HepG2 (cell line): ENCODE results near the gene CASP5. TPM values are rescaled to one million over a fixed set of nuclear protein-coding genes. Genes with fewer than 3 reads are reported as not detected.
A peak's percentile ranks its signal among the peaks of the same experiment; 100 is the strongest.

Source experiments
- ATM ChIP-seq: fragments of 450-650 bp; IDR thresholded peaks from 2 replicates; pipeline ENCODE4 v1.7.1; 2017; ENCODE audit warnings: mild to moderate bottlenecking, borderline replicate concordance
- FIP1L1 ChIP-seq: fragments of 200-400 bp; formaldehyde crosslinking; IDR thresholded peaks from 2 replicates; pipeline ENCODE4 v1.6.1; 2018; ENCODE audit warnings: low read depth, mild to moderate bottlenecking, low read length, moderate library complexity, borderline replicate concordance; ENCODE audit not compliant: insufficient read depth
- HDAC6 ChIP-seq: fragments of 200-600 bp; sonication (generic); IDR thresholded peaks from 2 replicates; pipeline ENCODE4 v1.7.0; 2017; ENCODE audit warnings: mild to moderate bottlenecking, antibody characterized with exemption, low read length, low read depth
- KLF6 ChIP-seq: IDR thresholded peaks from 2 replicates; pipeline ENCODE4 v1.8.0; 2016; ENCODE audit warnings: missing biosample characterization, missing genetic modification reagents
- NFIB ChIP-seq: sonication (generic); formaldehyde crosslinking; IDR thresholded peaks from 2 replicates; pipeline ENCODE4 v1.9.0; 2021; ENCODE audit warnings: missing genetic modification reagents, mild to moderate bottlenecking, borderline replicate concordance
- POLR2AphosphoS2 ChIP-seq: IDR thresholded peaks from 2 replicates; pipeline ENCODE4 v1.6.1; 2011; ENCODE audit warnings: low read depth, low read length, improper control_type of control experiment
- SNAPC2 ChIP-seq: sonication (generic); formaldehyde crosslinking; IDR thresholded peaks from 2 replicates; pipeline ENCODE4 v1.8.1; 2022; ENCODE audit warnings: mild to moderate bottlenecking, missing genetic modification reagents
- ZFP90 ChIP-seq: sonication (generic); formaldehyde crosslinking; IDR thresholded peaks from 2 replicates; pipeline ENCODE4 v1.8.0; 2022; ENCODE audit warnings: missing genetic modification reagents, mild to moderate bottlenecking, inconsistent platforms, borderline replicate concordance
- ZNF446 ChIP-seq: sonication (generic); formaldehyde crosslinking; IDR thresholded peaks from 2 replicates; pipeline ENCODE4 v1.5.0; 2020; ENCODE audit warnings: mild to moderate bottlenecking, missing genetic modification reagents
- ZNF652 ChIP-seq: IDR thresholded peaks from 2 replicates; pipeline ENCODE4 v1.6.1; 2016; ENCODE audit warnings: low read depth, borderline replicate concordance
- ZSCAN31 ChIP-seq: sonication (generic); formaldehyde crosslinking; IDR thresholded peaks from 2 replicates; pipeline ENCODE4 v1.5.0; 2020; ENCODE audit warnings: low read depth, mild to moderate bottlenecking, missing genetic modification reagents
- polyA plus RNA-seq, 8 experiments: library from polyadenylated mRNA; depleted of rRNA in 3 of 8; stranded (reverse) in 7 of 8; unstranded in 1 of 8; fragments of >200 nt; fragmentation: Illumina TruSeq in 4 of 8; extraction: Trizol in 4 of 8; gene quantifications; 2 replicates each; pipeline versions ENCODE4 v1.2.1 to v1.2.3, GENCODE V29; 2011 to 2016; ENCODE audit warnings: low read depth in 4 of 8, missing spikeins in 1 of 8, mixed read lengths in 1 of 8; ENCODE audit not compliant: insufficient read depth in 1 of 8
- total RNA-seq, 5 experiments: library from RNA; depleted of rRNA; stranded (reverse); fragments of >200 nt; fragmentation: Illumina TruSeq; extraction: Trizol; gene quantifications; 2 replicates each; pipeline ENCODE4 v1.2.3, GENCODE V29; 2016; ENCODE audit warnings: low read depth in 1 of 5
- TF ChIP-seq, protein P1 (sequence below): sonication (generic); formaldehyde crosslinking; IDR thresholded peaks from 2 replicates; pipeline ENCODE4 v1.4.0; 2020; ENCODE audit warnings: missing genetic modification reagents, borderline replicate concordance
- TF ChIP-seq, protein P2 (sequence below): sonication (generic); formaldehyde crosslinking; IDR thresholded peaks from one replicate; pipeline ENCODE4 v1.5.1; 2020; ENCODE audit warnings: mild to moderate bottlenecking, missing genetic modification reagents; ENCODE audit errors: not compliant biosample characterization
- TF ChIP-seq, protein P3 (sequence below): sonication (generic); formaldehyde crosslinking; IDR thresholded peaks from 2 replicates; pipeline ENCODE4 v1.5.0; 2020; ENCODE audit warnings: mild to moderate bottlenecking, missing genetic modification reagents

CASP5 gene
- total and polyA plus RNA-seq, 2 of the 13 experiments (the other 11 are each of a cell fraction or from before 2014, with no cell fraction given), result not detected

DNA sequence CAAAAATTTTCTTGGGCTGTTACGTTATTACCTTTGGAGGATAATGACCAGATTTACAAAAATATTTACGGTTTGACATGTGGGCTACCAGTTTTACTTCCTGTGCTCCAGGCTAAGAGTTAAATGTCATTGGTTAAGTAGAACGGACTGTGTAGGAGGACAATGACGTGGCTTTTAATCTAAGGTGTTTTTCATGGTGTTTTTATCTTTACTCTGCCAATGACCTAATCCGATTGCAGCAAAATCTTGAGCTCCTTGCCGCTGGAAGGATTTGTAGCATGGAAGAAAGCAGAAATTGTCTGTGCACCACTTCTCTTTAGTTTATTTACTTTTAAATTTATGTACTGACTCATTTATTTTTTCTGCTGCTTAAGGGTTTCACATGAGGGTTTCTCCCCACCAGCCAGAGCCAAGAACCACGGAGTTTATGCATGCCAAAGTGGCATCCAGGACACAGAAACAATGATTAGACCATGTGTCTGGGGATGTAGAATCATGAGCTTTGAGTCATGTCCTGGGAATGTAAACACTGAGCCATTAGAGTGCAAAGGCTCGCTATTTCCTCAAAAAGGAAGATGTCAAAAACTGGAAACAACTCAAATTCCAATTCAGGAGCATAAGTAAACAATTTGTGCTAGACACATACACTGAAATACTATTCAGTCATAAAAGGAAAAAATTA is 24.1 kb upstream of the CASP5 start (continued):
- TF ChIP-seq, protein P1, sequence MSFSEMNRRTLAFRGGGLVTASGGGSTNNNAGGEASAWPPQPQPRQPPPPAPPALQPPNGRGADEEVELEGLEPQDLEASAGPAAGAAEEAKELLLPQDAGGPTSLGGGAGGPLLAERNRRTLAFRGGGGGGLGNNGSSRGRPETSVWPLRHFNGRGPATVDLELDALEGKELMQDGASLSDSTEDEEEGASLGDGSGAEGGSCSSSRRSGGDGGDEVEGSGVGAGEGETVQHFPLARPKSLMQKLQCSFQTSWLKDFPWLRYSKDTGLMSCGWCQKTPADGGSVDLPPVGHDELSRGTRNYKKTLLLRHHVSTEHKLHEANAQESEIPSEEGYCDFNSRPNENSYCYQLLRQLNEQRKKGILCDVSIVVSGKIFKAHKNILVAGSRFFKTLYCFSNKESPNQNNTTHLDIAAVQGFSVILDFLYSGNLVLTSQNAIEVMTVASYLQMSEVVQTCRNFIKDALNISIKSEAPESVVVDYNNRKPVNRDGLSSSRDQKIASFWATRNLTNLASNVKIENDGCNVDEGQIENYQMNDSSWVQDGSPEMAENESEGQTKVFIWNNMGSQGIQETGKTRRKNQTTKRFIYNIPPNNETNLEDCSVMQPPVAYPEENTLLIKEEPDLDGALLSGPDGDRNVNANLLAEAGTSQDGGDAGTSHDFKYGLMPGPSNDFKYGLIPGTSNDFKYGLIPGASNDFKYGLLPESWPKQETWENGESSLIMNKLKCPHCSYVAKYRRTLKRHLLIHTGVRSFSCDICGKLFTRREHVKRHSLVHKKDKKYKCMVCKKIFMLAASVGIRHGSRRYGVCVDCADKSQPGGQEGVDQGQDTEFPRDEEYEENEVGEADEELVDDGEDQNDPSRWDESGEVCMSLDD (CRISPR knock-in tag), result no peak
- TF ChIP-seq FIP1L1 (no peak), ZNF446 (CRISPR knock-in tag) (no peak), SNAPC2 (no peak), ZNF652 (CRISPR knock-in tag) (no peak; the same call in 1 of the 2 replicates), NFIB (no peak), ZSCAN31 (CRISPR knock-in tag) (no peak), HDAC6 (no peak), POLR2AphosphoS2 (no peak), ZFP90 (CRISPR knock-in tag) (0 out of 2 replicates have a peak, but pooled peaks have one; percentile 68), KLF6 (CRISPR knock-in tag) (peak; percentile 81), ATM (no peak)
- TF ChIP-seq, protein P2, sequence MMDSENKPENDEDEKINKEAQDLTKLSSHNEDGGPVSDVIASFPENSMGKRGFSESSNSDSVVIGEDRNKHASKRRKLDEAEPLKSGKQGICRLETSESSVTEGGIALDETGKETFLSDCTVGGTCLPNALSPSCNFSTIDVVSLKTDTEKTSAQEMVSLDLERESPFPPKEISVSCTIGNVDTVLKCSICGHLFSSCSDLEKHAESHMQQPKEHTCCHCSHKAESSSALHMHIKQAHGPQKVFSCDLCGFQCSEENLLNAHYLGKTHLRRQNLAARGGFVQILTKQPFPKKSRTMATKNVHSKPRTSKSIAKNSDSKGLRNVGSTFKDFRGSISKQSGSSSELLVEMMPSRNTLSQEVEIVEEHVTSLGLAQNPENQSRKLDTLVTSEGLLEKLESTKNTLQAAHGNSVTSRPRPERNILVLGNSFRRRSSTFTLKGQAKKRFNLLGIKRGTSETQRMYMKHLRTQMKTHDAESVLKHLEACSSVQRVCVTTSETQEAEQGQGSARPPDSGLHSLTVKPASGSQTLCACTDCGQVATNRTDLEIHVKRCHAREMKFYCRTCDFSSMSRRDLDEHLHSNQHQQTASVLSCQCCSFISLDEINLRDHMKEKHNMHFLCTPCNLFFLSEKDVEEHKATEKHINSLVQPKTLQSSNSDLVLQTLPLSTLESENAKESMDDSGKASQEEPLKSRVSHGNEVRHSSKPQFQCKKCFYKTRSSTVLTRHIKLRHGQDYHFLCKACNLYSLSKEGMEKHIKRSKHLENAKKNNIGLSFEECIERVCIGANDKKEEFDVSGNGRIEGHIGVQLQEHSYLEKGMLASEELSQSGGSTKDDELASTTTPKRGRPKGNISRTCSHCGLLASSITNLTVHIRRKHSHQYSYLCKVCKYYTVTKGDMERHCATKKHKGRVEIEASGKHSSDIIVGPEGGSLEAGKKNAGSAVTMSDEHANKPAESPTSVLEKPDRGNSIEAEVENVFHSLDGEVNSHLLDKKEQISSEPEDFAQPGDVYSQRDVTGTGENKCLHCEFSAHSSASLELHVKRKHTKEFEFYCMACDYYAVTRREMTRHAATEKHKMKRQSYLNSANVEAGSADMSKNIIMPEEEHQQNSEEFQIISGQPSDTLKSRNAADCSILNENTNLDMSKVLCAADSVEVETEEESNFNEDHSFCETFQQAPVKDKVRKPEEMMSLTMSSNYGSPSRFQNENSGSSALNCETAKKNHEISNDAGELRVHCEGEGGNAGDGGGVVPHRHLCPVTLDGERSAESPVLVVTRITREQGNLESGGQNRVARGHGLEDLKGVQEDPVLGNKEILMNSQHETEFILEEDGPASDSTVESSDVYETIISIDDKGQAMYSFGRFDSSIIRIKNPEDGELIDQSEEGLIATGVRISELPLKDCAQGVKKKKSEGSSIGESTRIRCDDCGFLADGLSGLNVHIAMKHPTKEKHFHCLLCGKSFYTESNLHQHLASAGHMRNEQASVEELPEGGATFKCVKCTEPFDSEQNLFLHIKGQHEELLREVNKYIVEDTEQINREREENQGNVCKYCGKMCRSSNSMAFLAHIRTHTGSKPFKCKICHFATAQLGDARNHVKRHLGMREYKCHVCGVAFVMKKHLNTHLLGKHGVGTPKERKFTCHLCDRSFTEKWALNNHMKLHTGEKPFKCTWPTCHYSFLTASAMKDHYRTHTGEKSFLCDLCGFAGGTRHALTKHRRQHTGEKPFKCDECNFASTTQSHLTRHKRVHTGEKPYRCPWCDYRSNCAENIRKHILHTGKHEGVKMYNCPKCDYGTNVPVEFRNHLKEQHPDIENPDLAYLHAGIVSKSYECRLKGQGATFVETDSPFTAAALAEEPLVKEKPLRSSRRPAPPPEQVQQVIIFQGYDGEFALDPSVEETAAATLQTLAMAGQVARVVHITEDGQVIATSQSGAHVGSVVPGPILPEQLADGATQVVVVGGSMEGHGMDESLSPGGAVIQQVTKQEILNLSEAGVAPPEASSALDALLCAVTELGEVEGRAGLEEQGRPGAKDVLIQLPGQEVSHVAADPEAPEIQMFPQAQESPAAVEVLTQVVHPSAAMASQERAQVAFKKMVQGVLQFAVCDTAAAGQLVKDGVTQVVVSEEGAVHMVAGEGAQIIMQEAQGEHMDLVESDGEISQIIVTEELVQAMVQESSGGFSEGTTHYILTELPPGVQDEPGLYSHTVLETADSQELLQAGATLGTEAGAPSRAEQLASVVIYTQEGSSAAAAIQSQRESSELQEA, result no peak
- TF ChIP-seq, protein P3, sequence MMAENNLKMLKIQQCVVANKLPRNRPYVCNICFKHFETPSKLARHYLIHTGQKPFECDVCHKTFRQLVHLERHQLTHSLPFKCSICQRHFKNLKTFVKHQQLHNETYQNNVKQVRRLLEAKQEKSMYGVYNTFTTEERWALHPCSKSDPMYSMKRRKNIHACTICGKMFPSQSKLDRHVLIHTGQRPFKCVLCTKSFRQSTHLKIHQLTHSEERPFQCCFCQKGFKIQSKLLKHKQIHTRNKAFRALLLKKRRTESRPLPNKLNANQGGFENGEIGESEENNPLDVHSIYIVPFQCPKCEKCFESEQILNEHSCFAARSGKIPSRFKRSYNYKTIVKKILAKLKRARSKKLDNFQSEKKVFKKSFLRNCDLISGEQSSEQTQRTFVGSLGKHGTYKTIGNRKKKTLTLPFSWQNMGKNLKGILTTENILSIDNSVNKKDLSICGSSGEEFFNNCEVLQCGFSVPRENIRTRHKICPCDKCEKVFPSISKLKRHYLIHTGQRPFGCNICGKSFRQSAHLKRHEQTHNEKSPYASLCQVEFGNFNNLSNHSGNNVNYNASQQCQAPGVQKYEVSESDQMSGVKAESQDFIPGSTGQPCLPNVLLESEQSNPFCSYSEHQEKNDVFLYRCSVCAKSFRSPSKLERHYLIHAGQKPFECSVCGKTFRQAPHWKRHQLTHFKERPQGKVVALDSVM (CRISPR knock-in tag), result no peak
